Vagina (tissue), 2 donors: ENCODE results near the gene ABCG4.

Experiments
- CTCF ChIP-seq, 3 experiments: fragments of 450-650 bp in 2 of 3; fragments of 200-600 bp in 1 of 3; sonication (generic) in 1 of 3; IDR thresholded peaks; one replicate each; pipeline ENCODE4 v1.5.1; 2017 to 2019; ENCODE audit warnings: antibody characterized with exemption in 3 of 3, mild to moderate bottlenecking in 2 of 3, moderate library complexity in 2 of 3
- POLR2A ChIP-seq, 2 donors: fragments of 450-650 bp; IDR thresholded peaks; one replicate each; pipeline ENCODE4 v1.6.1; 2017; ENCODE audit warnings: antibody characterized with exemption in 2 of 2, mild to moderate bottlenecking in 2 of 2, moderate library complexity in 2 of 2

- TF ChIP-seq POLR2A (IDR thresholded peaks at IDR 0.05) (no peak), CTCF (IDR thresholded peaks at IDR 0.05) (no peak)
These were observed 22.1 kb upstream of the ABCG4 start for GRCh38 chr11:119126675-119127268.
